Tibial nerve (tissue), 3 donors: Measurements from ENCODE around the gene CDPF1.

Source experiments
- CTCF ChIP-seq, 5 experiments: fragments of 200-600 bp in 3 of 5; fragments of 450-650 bp in 2 of 5; sonication (generic) in 3 of 5; IDR thresholded peaks; one replicate each; pipeline ENCODE4 v1.5.1; 2016 to 2019; ENCODE audit warnings: antibody characterized with exemption in 5 of 5, mild to moderate bottlenecking in 3 of 5, moderate library complexity in 2 of 5
- POLR2A ChIP-seq, 2 donors: fragments of 450-650 bp; IDR thresholded peaks; one replicate each; pipeline ENCODE4 v1.6.1; 2017; ENCODE audit warnings: antibody characterized with exemption in 2 of 2, mild to moderate bottlenecking in 2 of 2, moderate library complexity in 2 of 2

- no peak for TF ChIP-seq CTCF (IDR thresholded peaks at IDR 0.05)
- TF ChIP-seq POLR2A (IDR thresholded peaks at IDR 0.05): no peak
Measured at GRCh38 chr22:46196278-46196677, 53.8 kb downstream of the CDPF1 start.
